Measurements from ENCODE around the gene PITPNC1. TPM values are rescaled to one million over a fixed set of nuclear protein-coding genes. Genes with fewer than 3 reads are reported as not detected.

PITPNC1 gene
- total and polyA plus RNA-seq, 2 of the 13 experiments (the other 11 are each of a cell fraction or from before 2014, with no cell fraction given) = 4.1 to 5.7 TPM

DNA sequence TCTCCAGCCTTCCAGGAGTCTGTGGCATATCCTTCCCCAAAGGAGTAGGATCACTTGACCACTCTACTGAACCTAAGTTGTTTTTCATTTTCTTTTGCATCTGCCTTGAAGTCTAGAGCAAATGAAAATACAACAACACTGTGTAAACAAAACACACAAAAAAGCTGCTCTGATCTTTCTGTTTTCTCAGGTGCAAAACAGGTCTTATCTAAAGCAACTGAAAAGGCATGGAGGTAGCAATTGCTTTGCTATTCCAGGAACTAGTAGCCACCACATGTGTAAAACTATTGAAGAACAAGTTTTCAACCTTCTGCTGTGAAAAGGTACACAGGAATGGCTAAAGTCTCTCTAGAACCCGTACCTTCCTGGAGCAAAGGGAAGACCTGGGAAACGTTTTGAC lies 127.1 kb downstream of the PITPNC1 start:
- ATAC-seq (no peak), FAIRE-seq (no peak), DNase-seq (ENCODE audit: low spot score) (no peak)
- Histone ChIP-seq H3K79me2 (ENCODE audit: insufficient read depth, low read length) (no peaks in the 10 kb centered on the region), H3K4me3 (replicated peaks in 1 of 3; ENCODE audit: insufficient read depth in 1 of 3, low read depth in 2 of 3, low read length in 3 of 3) (no peak overlapping the region), H4K20me1 (ENCODE audit: insufficient read depth, low read length) (no peaks in the 10 kb centered on the region), H3K4me2 (ENCODE audit: low read depth, low read length) (no peak overlapping the region), H3K27me3 (ENCODE audit: control insufficient read depth in 1 of 2, insufficient read depth in 2 of 2, low read length in 2 of 2) (no peaks in the 10 kb centered on the region), H3K27ac (ENCODE audit: extremely low read length, insufficient read depth, low read length) (no peak overlapping the region), H3K9ac (ENCODE audit: insufficient read depth, low read depth, low read length) (no peak overlapping the region), H2AFZ (ENCODE audit: low read length) (no peak overlapping the region), H3K9me3 (ENCODE audit: low read length) (no peaks in the 10 kb centered on the region; the same call in 1 of the 2 replicates), H3K4me1 (ENCODE audit: insufficient read depth, low read length) (no peaks in the 10 kb centered on the region; the same call in 1 of the 2 replicates), H3K36me3 (replicated peaks in 1 of 2; ENCODE audit: control insufficient read depth in 1 of 2, insufficient read depth in 2 of 2, low read length in 2 of 2) (no peaks in the 10 kb centered on the region)
- ChIA-PET CTCF (ENCODE audit: low intra/inter-chr PET ratio, low total read pairs) (no interaction called here), POLR2A (no interaction called here)
- intact Hi-C loops (cut with micrococcal nuclease; ENCODE audit: unreplicated experiment) = no loop called here
- no TSS peak for BruUV-seq (replicated peaks)
- in situ Hi-C loops (cut with HindIII; ENCODE audit: extremely low pct_ligation_motif_present, low pct_unique_long_range_greater_than_20kb) = no loop called here
- 7% methylated on average over 2 of the region's 2 CpGs for WGBS (ENCODE audit: low lambda C conversion rate)
- TF ChIP-seq ZGPAT (CRISPR knock-in tag; IDR thresholded peaks at IDR 0.05) = no peak
- no peak for TF ChIP-seq ZNF7 (CRISPR knock-in tag; IDR thresholded peaks at IDR 0.05)
- TF ChIP-seq, protein P1, sequence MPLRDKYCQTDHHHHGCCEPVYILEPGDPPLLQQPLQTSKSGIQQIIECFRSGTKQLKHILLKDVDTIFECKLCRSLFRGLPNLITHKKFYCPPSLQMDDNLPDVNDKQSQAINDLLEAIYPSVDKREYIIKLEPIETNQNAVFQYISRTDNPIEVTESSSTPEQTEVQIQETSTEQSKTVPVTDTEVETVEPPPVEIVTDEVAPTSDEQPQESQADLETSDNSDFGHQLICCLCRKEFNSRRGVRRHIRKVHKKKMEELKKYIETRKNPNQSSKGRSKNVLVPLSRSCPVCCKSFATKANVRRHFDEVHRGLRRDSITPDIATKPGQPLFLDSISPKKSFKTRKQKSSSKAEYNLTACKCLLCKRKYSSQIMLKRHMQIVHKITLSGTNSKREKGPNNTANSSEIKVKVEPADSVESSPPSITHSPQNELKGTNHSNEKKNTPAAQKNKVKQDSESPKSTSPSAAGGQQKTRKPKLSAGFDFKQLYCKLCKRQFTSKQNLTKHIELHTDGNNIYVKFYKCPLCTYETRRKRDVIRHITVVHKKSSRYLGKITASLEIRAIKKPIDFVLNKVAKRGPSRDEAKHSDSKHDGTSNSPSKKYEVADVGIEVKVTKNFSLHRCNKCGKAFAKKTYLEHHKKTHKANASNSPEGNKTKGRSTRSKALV (CRISPR knock-in tag; IDR thresholded peaks at IDR 0.05) = no peak
- no peak for TF ChIP-seq LRRFIP1 (CRISPR knock-in tag; conservative IDR thresholded peaks at IDR 0.05)
- no peak for TF ChIP-seq PATZ1 (CRISPR knock-in tag; IDR thresholded peaks at IDR 0.05)
- no peak for TF ChIP-seq NBN (conservative IDR thresholded peaks at IDR 0.05)
- TF ChIP-seq NR2F2 (IDR thresholded peaks at IDR 0.05; ENCODE audit: borderline replicate concordance, low read depth) = no peak
- TF ChIP-seq ZNF484 (CRISPR knock-in tag; IDR thresholded peaks at IDR 0.05; ENCODE audit: borderline replicate concordance, low read depth) = no peak
- no peak for TF ChIP-seq ZNF577 (CRISPR knock-in tag; IDR thresholded peaks at IDR 0.05; ENCODE audit: borderline replicate concordance, low read depth)
- no peak for TF ChIP-seq SNAPC4 (CRISPR knock-in tag; IDR thresholded peaks at IDR 0.05)
- no peak for TF ChIP-seq ZNF224 (CRISPR knock-in tag; IDR thresholded peaks at IDR 0.05)
- TF ChIP-seq MATR3 (CRISPR knock-in tag; IDR thresholded peaks at IDR 0.05) = no peak
